NCI-H774 (cell line): ENCODE measurements around the gene OAS3.
"Not testable (repeated sequence)": the region's sequence is repeated elsewhere in the genome, so short reads cannot be mapped to it uniquely, and the experiment has no call there.

Source experiments
- DNase-seq: peaks from one replicate; lab custom pipeline; 2025; lab: John Stamatoyannopoulos, UW

The OAS3 gene

DNA sequence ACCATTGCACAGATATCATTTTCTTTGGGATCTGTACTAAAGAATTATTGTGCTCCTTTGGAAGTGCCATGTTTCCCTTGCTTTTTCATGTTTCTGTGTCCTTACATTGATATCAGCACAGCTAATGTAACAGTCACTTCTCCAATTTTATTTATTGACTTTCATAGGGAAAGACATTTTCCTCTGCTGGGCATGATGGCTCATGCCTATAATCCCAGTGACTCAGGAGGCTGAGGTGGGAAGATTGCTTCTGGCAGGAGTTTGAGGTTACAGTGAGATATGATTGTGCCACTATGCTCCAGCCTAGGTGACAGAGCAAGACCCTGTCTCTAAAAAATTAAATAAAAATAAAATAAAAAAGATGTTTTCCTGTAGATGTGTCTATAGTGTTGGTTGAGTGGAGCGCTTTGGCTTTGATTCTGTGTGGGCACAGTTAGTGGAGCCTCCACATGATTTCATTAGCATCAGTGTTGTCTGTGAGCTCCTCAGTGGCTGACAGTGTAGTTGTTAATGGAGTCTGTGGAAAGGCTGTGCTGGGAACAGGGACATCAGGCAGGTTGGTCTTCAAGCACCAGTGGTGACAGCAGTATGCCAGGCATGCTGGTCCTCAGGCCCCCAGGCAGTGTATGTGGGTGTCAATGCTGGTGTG lies 47.5 kb downstream of the OAS3 start:
- no peak for DNase-seq

DNA sequence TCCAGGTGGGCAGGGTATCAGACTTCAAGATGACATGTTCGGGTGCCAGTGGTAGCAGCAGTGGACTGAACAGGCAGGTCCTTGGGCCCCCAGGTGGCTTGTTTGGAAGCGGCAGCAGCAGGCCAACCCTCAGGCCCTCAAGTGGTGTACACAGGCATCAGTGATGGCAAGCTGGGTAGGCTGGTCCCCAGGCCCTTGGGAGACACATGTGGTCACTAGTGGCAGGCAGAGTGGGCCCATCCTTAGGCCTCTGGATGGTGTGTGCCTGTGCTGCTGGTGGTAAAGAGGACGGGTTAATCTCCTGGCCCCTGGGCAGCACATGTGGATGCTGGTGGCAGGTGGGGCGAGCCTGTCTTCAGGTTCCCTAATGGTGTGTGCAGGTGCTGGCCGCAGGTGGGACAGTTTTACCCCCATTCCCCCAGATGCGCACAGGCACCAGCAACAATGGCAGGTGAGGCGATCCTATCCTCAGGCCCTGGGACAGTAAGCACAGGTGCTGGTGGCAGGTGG lies 48.1 kb downstream of the OAS3 start:
- DNase-seq, result no peak

GRCh38 chr12:112987561-112987960 lies 49.3 kb downstream of the OAS3 start:
- no peak for DNase-seq

DNA sequence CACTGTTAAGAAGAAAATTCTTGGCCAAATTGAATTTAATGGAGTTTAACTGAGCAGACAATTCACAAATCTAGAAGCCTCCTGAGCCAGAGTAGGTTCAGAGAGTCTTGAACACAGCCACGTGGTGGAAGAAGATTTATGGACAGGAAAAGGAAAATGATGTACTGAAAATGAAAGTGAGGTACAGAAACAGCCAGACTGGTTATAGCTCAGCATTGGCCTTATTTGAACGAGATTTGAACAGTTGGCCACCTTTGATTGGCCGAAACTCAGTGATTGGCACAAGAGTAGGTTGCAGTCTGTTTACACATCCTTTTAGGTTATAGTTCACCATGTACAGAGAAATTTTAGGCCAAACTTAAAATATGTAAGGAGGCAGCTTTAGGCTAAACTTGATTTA lies 50.0 kb downstream of the OAS3 start:
- DNase-seq, result no peak

GRCh38 chr12:112988823-112989385 lies 50.6 kb downstream of the OAS3 start:
- DNase-seq, result not testable (repeated sequence)

DNA sequence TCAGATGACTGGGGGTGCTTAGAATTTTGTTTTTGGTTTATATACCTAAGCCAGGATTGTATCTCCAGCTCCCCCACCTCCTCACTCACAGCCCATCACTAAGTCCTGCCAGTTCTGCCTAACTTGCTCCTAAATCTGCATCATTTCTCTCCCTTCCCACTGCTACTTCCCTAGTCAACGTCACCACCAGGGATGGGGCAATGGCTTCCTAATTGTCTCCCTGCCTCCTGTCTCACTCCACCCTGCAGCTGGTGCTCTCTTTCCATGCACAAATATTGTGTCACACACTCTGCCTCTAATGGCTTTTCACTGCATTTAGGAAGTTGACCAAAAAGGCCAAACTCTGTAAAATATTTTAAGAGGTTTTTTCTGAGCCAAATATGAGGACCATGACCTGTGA lies 51.5 kb downstream of the OAS3 start:
- no peak for DNase-seq

DNA sequence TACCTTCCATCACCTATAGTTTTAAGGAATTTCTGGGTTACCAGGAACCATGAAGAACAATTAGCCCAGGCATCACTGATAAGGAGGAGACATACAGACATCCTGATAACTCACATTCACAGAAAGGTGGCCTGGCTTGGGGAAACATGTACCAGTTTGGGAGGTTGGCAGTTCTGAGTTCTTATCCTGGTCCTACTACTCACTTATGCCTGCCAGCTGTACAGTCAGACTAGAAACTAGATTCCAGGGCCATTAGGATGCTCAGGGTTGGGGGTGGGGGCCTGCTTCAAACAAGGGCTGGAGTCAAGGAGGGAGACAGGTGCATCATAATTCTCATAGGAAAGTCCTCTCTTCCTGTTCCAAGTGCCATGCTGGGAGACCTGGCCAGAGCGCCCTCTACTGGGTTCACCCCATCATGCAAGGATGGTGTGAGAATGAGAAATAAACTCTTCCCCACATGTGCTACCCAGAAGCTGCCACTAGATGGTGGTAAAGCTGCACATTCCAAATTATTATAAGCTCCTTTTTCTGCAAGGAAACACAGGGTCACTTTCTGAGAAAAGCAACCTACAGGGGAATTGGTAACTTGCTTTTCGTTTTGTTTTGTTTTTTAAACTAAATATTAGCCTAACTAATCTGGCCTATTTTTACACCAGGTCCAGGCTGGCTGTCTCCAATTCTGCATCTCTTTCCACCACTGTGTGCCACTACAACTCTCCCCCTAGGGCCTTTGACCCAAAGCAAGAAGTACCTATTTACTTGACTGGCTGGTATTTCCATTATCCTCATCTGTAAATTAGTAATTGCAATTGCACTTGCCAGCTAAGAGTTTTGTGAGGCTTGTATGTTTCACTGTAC lies 54.5 kb downstream of the OAS3 start:
- DNase-seq, result peak; percentile 58

GRCh38 chr12:112995008-112995407 lies 56.7 kb downstream of the OAS3 start:
- DNase-seq, result no peak

DNA sequence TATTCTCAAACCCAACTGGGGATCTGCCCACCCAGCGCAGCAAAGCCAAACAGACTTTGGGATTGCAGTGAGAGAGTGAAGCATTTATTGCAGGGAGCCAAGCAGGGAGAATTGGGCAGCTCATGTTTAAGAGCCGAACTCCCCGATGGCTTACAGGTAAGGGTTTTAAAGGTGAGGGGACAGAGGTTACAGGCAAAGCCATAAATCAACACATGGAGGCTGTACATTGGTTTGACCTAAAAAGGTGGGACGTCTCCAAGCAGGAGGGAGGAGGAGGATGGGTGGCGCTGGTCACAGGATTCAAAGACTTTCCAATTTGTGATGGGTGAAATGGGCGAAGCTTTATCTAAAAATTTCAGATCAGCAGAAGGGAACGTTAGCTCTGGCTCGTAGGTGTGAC lies 58.2 kb downstream of the OAS3 start:
- DNase-seq, result no peak

DNA sequence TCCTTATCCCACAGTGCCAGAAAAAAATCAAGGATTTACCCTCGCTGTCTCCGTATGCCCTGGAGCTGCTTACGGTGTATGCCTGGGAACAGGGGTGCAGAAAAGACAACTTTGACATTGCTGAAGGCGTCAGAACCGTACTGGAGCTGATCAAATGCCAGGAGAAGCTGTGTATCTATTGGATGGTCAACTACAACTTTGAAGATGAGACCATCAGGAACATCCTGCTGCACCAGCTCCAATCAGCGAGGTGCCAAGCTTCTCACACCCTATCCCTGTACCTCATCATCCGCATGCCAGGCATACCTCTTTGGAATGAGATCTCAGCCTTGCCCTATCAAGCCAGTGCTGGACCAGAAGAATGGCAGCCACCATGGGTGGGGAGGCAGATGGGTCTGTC lies 59.2 kb downstream of the OAS3 start:
- no peak for DNase-seq

DNA sequence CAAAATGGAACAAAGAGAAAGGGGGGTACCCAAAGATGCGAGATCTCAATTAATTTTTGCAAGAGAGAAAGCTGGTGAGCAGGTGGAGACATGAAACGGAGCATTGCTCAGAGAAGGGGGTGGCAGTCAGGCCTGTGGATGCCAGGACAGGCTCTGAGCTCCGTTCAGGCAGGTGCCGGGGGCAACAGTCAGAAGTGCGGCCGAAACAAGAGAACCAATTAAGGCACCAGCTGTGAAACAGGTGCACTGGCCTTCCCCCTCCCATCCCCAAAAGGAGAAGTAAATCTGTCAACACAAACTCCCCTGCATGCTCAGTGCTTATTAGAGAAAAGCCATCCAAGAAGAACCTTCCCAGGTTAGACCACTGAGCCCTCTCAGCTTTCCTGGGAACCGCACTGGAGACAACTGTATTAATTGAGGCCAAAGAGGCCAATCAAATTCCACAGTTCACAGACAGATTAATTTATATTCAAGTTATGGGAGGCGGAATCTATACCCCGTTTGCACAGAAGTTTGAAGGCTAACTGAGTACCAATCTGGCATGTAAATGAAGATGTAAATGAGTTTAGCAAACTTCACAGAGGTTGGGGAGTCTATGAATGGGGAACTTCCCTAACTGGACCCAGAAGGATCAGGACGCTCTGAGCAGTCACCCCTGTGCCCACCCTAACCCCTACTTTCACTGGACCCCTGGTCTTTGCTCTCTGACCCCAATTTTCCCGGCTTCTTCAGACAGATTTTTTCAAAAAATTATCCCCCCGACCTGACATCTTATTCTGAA lies 60.9 kb downstream of the OAS3 start:
- peak; percentile 53 for DNase-seq

GRCh38 chr12:113000433-113000832 lies 62.2 kb downstream of the OAS3 start:
- DNase-seq, result no peak

DNA sequence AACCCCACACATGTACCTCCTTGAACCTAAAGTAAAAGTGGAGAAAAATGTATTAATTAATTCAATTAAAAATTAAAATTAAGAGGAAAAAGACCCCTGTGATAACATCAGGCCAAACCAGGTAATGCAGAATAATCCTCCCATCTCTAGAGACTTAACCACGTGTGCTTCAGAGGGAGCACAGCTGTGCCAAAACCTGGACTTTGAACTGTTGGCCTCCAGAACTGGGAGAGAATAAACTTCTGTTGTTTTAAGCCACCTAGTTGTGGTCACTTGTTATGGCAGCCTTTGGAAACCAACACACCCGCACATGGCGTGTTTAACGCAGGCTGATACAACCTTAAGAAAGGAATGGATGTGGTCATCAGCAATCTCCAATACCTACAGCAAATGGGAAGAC lies 63.9 kb downstream of the OAS3 start:
- no peak for DNase-seq

DNA sequence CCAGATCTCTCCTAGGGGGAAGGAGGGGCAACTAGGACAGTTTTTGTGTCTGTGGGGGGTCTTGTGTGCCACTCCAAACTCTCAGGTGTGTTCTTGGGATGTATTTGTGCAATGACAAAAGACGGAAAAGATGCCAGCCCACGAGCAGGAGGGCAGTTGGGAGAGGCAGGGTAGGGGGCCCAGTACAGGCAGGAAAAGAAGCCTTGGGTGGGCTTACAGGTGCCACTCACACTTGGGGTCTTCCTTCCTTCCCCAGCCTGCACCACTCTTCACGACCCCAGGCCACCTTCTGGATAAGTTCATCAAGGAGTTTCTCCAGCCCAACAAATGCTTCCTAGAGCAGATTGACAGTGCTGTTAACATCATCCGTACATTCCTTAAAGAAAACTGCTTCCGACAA lies 64.4 kb downstream of the OAS3 start:
- DNase-seq, result no peak

DNA sequence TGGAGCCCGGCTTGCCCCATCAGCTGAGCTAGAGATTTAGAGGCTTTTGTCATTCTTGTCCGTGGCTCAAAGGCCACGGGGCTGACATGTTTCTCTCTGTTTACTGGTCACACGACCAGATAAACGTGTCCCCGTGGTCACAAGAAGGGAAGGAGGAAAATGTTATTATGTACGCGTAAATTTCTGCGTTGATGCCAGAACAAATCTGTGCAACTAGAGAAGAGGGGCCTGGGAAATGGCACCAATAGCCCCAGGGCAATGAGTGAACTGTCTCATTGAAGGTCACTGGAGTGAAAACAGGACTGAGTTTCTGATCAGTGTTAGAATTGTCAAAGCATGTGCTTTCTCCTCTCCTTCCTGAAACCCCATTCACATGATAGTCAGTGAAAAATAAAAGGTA lies 65.4 kb downstream of the OAS3 start:
- no peak for DNase-seq

DNA sequence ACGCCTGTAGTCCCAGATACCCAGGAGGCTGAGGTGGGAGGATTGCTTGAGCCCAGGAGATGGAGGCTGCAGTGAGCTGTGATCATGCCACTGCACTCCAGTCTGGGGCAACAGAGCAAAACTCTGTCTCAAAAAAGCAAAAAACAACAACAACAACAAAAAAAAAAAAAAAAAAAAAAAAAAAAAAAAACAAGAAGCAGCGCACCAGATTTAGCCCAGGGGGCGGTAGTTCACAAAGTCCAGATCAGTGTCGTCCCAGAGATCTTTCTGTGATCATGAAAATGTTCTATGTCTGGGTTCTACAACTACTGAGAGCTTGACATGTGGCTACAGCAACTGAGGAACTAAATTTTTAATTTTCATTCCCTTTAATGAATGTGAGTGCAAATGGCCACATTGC lies 67.5 kb downstream of the OAS3 start:
- DNase-seq, result no peak

- no peak for DNase-seq
Observed at GRCh38 chr12:113006206-113006605, 67.9 kb downstream of the OAS3 start.

DNA sequence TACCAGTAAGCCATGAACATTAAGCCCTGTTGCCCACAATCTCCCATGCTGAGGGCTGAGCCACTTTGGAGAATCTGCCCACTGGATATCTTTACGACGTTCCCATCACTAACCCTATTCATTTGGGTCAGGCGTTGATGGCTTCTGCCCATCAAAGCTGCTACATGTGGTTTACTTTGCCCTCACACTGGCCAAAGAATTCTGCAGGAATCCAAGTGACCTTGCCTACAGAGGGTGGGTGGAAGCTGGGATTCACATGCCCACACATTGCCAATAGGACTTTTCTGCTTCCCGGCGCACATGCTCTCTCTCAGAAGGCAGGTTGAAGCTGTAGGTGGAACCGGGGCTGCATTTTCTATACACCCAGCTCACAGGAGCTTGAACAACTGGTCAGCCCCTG lies 68.4 kb downstream of the OAS3 start:
- no peak for DNase-seq

DNA sequence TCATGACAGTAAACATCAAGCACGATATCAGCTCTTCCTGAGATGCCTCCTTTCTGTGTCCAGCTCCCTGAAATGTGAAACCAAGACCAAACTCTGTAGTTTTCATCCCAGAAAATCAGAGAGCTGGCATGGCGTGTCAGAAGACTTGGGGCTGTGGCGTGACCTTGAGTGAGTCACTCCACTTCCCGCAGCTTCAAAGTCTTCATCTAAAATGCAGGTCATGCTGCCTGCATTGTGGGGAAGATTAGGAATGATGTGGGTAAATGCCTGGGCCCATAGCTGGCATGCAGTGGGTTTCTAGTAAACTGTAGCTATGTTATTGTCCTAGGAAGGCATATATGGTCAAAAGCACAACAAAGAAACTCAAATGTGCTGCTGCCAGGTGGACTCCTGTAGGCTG lies 68.9 kb downstream of the OAS3 start:
- DNase-seq, result no peak

- DNase-seq, result no peak
Observed at GRCh38 chr12:113010701-113011100, 72.4 kb downstream of the OAS3 start.

DNA sequence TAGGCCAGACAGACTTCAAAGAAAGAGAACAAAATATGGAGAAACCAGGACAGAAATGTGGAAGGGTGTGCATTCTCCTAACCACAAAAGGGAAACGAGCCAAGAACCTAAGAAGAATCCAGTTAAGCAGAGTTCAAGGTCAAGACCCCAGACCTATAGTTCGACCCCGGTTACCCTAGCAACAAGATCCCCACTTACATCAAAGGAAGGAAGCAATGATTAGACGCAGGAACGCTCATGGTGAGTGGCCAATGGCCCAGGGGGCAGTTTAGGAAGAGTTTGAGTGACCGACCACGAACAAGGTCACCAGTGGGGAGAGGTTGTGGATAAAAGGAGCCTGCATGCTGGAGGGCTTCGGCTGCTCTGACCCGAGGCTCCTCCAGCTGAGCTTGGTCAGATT lies 76.3 kb downstream of the OAS3 start:
- no peak for DNase-seq

DNA sequence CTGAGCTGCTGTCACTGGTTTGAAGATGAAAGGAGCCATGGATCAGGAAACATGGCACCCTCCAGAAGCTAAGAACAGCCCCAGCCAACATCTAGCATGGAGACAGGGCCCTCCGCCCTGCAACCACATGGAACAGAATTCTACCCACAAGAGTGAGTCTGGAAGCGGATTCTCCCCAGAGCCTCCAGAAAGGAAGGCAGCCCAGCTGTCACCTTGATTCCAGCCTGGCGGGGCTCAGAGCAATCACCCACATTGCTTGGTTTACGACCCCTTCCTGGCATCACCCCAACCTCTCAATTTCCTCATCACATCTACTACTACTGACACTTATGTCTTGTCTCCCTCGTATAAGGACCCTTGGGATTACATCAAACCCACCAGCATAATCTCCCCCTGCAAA lies 78.5 kb downstream of the OAS3 start:
- DNase-seq, result no peak
